Measurements from ENCODE around the gene SMG6. TPM values are rescaled to one million over a fixed set of nuclear protein-coding genes. Genes with fewer than 3 reads are reported as not detected.
A peak's percentile ranks its signal among the peaks of the same experiment; 100 is the strongest.
"Not testable (repeated sequence)": the region's sequence is repeated elsewhere in the genome, so short reads cannot be mapped to it uniquely, and the experiment has no call there.

Gene SMG6
- total and polyA plus RNA-seq, 2 experiments from 2014 or later: 16.8 to 63.1 TPM

DNA sequence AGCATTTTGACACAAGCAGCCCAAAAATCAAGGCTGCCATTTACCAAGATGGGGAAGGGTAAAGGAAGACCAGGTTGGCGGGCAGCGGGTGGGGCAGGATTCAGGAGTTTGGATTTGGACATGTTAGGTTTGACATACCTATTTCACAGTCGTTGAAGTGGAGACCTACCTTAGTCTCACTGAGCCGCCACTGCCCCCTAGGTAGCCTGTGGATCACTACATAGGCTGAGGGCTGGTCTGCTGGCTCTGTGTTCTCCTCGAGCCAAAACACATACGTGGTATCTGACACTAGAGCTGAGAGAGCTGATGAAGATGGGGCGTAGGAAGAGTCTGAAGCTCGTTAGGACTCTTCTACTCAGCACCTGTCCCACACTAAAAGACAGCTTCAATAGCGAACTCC is 133.6 kb downstream of the SMG6 start:
- Histone ChIP-seq H3K9me2 (ENCODE audit: insufficient read depth) (no peaks in the 10 kb centered on the region), H3K27ac (no peak overlapping the region), H2AFZ (no peak overlapping the region), H3K4me1 (ENCODE audit: insufficient read depth) (peaks cover 39% of the 10 kb centered on the region), H3K79me2 (ENCODE audit: insufficient read depth) (peaks cover 10% of the 10 kb centered on the region; the same call in 1 of the 2 replicates), H3K9me3 (ENCODE audit: low read depth) (no peaks in the 10 kb centered on the region), H3K9ac (no peak overlapping the region), H4K20me1 (ENCODE audit: insufficient read depth) (no peaks in the 10 kb centered on the region), H3K36me3 (ENCODE audit: low read depth) (0 out of 2 replicates have a peak, but pooled peaks cover 7% of the 10 kb centered on the region), H3F3A (ENCODE audit: insufficient read depth) (peaks cover 42% of the 10 kb centered on the region), H3K4me2 (ENCODE audit: unreplicated experiment) (no peak overlapping the region), H3K27me3 (replicated peaks; ENCODE audit: insufficient read depth) (no peaks in the 10 kb centered on the region), H3K4me3 (no peak overlapping the region)
- no peak for DNase-seq
- TF ChIP-seq EZH2phosphoT487 (IDR thresholded peaks at IDR 0.05; ENCODE audit: insufficient read depth, low read depth) (no peak), EZH2 (IDR thresholded peaks at IDR 0.05; ENCODE audit: insufficient read depth, poor library complexity, severe bottlenecking) (no peak)
- WGBS, 2 experiments (ENCODE audit: low coverage in 1 of 2, low lambda C conversion rate in 2 of 2, missing lambda C conversion rate in 2 of 2): 94 to 96% methylated on average over 9 of the region's 9 CpGs
- in situ Hi-C loops (cut with MboI): no loop called here

- H3K79me2 ChIP-seq (ENCODE audit: insufficient read depth): not testable (repeated sequence)
- peaks cover 26% of the 10 kb centered on the region; the same call in 1 of the 2 replicates for H3K36me3 ChIP-seq (ENCODE audit: low read depth)
- 88 to 90% methylated on average over 12 of the region's 12 CpGs for WGBS, 2 experiments (ENCODE audit: low coverage in 1 of 2, low lambda C conversion rate in 2 of 2, missing lambda C conversion rate in 2 of 2)
These were observed 137.9 kb downstream of the SMG6 start for GRCh38 chr17:2165723-2166122.

DNA sequence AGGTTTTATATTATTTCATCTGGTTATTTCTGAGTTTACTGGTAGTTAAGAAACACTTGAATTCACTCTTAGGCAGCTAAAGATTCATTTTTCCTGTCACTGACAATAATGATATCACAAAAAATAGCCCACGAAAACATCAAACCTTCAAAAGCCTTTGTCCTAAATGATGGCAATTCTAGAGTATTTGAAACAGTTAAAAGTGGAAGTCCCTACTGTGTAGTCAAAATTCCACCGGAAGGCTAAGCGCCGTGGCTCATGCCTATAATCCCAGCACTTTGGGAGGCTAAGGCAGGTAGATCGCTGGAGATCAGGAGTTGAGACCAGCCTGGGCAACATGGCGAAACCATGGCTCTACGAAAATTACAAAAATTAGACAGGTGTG is 145.2 kb downstream of the SMG6 start:
- H4K20me1 ChIP-seq (ENCODE audit: insufficient read depth): no peaks in the 10 kb centered on the region
- TF ChIP-seq EZH2phosphoT487 (IDR thresholded peaks at IDR 0.05; ENCODE audit: insufficient read depth, low read depth) (no peak), EZH2 (IDR thresholded peaks at IDR 0.05; ENCODE audit: insufficient read depth, poor library complexity, severe bottlenecking) (no peak)
- H2AFZ ChIP-seq: no peak overlapping the region
- H3K27me3 ChIP-seq (replicated peaks; ENCODE audit: insufficient read depth): no peaks in the 10 kb centered on the region
- H3K9me3 ChIP-seq (ENCODE audit: low read depth): no peaks in the 10 kb centered on the region
- in situ Hi-C loops (cut with MboI): no loop called here
- no peak overlapping the region for H3K4me3 ChIP-seq
- no peak for DNase-seq
- H3K9me2 ChIP-seq (ENCODE audit: insufficient read depth): no peaks in the 10 kb centered on the region
- H3K36me3 ChIP-seq (ENCODE audit: low read depth): peaks cover 9% of the 10 kb centered on the region; the same call in 1 of the 2 replicates
- peak overlapping the region; percentile 24 for H3K9ac ChIP-seq
- H3F3A ChIP-seq (ENCODE audit: insufficient read depth): peaks cover 39% of the 10 kb centered on the region
- H3K4me2 ChIP-seq (ENCODE audit: unreplicated experiment): peak overlapping the region; percentile 8
- peak overlapping the region; percentile 93 for H3K27ac ChIP-seq
- 86 to 89% methylated on average over 7 of the region's 7 CpGs for WGBS, 2 experiments (ENCODE audit: low coverage in 1 of 2, low lambda C conversion rate in 2 of 2, missing lambda C conversion rate in 2 of 2)
- H3K4me1 ChIP-seq (ENCODE audit: insufficient read depth): peaks cover 29% of the 10 kb centered on the region
- H3K79me2 ChIP-seq (ENCODE audit: insufficient read depth): 0 out of 2 replicates have a peak, but pooled peaks cover 5% of the 10 kb centered on the region

More at GRCh38 chr17:2165723-2166122, 137.9 kb downstream of the SMG6 start:
- H3K4me2 ChIP-seq (ENCODE audit: unreplicated experiment); H3K9me2 ChIP-seq (ENCODE audit: insufficient read depth); H3K9me3 ChIP-seq (ENCODE audit: low read depth); H3F3A ChIP-seq (ENCODE audit: insufficient read depth); H2AFZ ChIP-seq; H3K4me1 ChIP-seq (ENCODE audit: insufficient read depth); H3K27me3 ChIP-seq (replicated peaks; ENCODE audit: insufficient read depth); H3K27ac ChIP-seq; H4K20me1 ChIP-seq (ENCODE audit: insufficient read depth); DNase-seq; H3K9ac ChIP-seq; in situ Hi-C loops (cut with MboI); H3K4me3 ChIP-seq: not testable (repeated sequence)

GRCh38 chr17:2157675-2158395 is 145.8 kb downstream of the SMG6 start:
- H3K4me1 ChIP-seq (ENCODE audit: insufficient read depth): peaks cover 29% of the 10 kb centered on the region
- peak overlapping the region; percentile 46 for H3K4me2 ChIP-seq (ENCODE audit: unreplicated experiment)

More at GRCh38 chr17:2157675-2158395, 145.8 kb downstream of the SMG6 start:
- Histone ChIP-seq H4K20me1 (ENCODE audit: insufficient read depth) (no peaks in the 10 kb centered on the region), H3K79me2 (ENCODE audit: insufficient read depth) (0 out of 2 replicates have a peak, but pooled peaks cover 8% of the 10 kb centered on the region), H3K9me2 (ENCODE audit: insufficient read depth) (no peaks in the 10 kb centered on the region), H3K4me3 (0 out of 2 replicates have a peak overlapping the region, but pooled peaks have one; percentile 7), H3K9me3 (ENCODE audit: low read depth) (no peaks in the 10 kb centered on the region), H3K9ac (peak overlapping the region; percentile 71), H3F3A (ENCODE audit: insufficient read depth) (peaks cover 39% of the 10 kb centered on the region), H2AFZ (no peak overlapping the region), H3K27ac (peak overlapping the region; percentile 93), H3K36me3 (ENCODE audit: low read depth) (peaks cover 10% of the 10 kb centered on the region; the same call in 1 of the 2 replicates), H3K27me3 (replicated peaks; ENCODE audit: insufficient read depth) (no peaks in the 10 kb centered on the region)
- peak; percentile 92 for DNase-seq
- WGBS, 2 experiments (ENCODE audit: low coverage in 1 of 2, low lambda C conversion rate in 2 of 2, missing lambda C conversion rate in 2 of 2): 3 to 4% methylated on average over 3 of the region's 3 CpGs
- in situ Hi-C loops (cut with MboI): no loop called here
- no peak for TF ChIP-seq EZH2 (IDR thresholded peaks at IDR 0.05; ENCODE audit: insufficient read depth, poor library complexity, severe bottlenecking)
- TF ChIP-seq EZH2phosphoT487 (IDR thresholded peaks at IDR 0.05; ENCODE audit: insufficient read depth, low read depth): no peak
